ENCODE results near the gene SALL2. TPM values are rescaled to one million over a fixed set of nuclear protein-coding genes. Genes with fewer than 3 reads are reported as not detected.

SALL2 gene
- total RNA-seq (1 to 10 TPM in 1 of 2 donors, under 1 TPM in 1; 0.92 to 2.9 TPM), polyA plus RNA-seq (under 1 TPM; 0.49 to 0.63 TPM)

- no peaks in the 10 kb centered on the region for H3K27me3 ChIP-seq (ENCODE audit: control insufficient read depth in 4 of 4, insufficient read depth in 4 of 4, low read length in 3 of 4)
- no peaks in the 10 kb centered on the region for H3K36me3 ChIP-seq (ENCODE audit: control insufficient read depth in 4 of 4, insufficient read depth in 3 of 4, low read depth in 1 of 4, low read length in 3 of 4)
- H3K9me3 ChIP-seq (ENCODE audit: control insufficient read depth in 4 of 4, low read length in 3 of 4) = no peaks in the 10 kb centered on the region
- H3K4me1 ChIP-seq (ENCODE audit: control insufficient read depth in 4 of 4, insufficient read depth in 4 of 4, low read length in 3 of 4) = peaks cover 0 to 5% (median 2%) of the 10 kb centered on the region in 4 donors
- H3K9ac ChIP-seq (ENCODE audit: low read depth in 1 of 2, low read length in 2 of 2) = peak within 1 kb of the TSS in 1 of 2 donors; percentile 19
- whole genome bisulfite sequencing = 2% methylated on average over 43 of the region's 43 CpGs
- peak within 1 kb of the TSS in 1 of 2 donors; percentile 6 for H3K27ac ChIP-seq (ENCODE audit: low read depth in 1 of 2, low read length in 2 of 2)
- no peak for TF ChIP-seq RXRA (IDR thresholded peaks at IDR 0.05)
- TF ChIP-seq TAF1 (conservative IDR thresholded peaks at IDR 0.05) = no peak
- TF ChIP-seq EGR1 (IDR thresholded peaks at IDR 0.05; ENCODE audit: low read depth in 2 of 2) = peak; percentile 75 to 77
- TF ChIP-seq GABPA (IDR thresholded peaks at IDR 0.05 in 1 of 2, conservative IDR thresholded peaks at IDR 0.05 in 1 of 2) = no peak
- TF ChIP-seq, protein P1, sequence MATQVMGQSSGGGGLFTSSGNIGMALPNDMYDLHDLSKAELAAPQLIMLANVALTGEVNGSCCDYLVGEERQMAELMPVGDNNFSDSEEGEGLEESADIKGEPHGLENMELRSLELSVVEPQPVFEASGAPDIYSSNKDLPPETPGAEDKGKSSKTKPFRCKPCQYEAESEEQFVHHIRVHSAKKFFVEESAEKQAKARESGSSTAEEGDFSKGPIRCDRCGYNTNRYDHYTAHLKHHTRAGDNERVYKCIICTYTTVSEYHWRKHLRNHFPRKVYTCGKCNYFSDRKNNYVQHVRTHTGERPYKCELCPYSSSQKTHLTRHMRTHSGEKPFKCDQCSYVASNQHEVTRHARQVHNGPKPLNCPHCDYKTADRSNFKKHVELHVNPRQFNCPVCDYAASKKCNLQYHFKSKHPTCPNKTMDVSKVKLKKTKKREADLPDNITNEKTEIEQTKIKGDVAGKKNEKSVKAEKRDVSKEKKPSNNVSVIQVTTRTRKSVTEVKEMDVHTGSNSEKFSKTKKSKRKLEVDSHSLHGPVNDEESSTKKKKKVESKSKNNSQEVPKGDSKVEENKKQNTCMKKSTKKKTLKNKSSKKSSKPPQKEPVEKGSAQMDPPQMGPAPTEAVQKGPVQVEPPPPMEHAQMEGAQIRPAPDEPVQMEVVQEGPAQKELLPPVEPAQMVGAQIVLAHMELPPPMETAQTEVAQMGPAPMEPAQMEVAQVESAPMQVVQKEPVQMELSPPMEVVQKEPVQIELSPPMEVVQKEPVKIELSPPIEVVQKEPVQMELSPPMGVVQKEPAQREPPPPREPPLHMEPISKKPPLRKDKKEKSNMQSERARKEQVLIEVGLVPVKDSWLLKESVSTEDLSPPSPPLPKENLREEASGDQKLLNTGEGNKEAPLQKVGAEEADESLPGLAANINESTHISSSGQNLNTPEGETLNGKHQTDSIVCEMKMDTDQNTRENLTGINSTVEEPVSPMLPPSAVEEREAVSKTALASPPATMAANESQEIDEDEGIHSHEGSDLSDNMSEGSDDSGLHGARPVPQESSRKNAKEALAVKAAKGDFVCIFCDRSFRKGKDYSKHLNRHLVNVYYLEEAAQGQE (IDR thresholded peaks at IDR 0.05) = no peak
- TF ChIP-seq, protein P2, sequence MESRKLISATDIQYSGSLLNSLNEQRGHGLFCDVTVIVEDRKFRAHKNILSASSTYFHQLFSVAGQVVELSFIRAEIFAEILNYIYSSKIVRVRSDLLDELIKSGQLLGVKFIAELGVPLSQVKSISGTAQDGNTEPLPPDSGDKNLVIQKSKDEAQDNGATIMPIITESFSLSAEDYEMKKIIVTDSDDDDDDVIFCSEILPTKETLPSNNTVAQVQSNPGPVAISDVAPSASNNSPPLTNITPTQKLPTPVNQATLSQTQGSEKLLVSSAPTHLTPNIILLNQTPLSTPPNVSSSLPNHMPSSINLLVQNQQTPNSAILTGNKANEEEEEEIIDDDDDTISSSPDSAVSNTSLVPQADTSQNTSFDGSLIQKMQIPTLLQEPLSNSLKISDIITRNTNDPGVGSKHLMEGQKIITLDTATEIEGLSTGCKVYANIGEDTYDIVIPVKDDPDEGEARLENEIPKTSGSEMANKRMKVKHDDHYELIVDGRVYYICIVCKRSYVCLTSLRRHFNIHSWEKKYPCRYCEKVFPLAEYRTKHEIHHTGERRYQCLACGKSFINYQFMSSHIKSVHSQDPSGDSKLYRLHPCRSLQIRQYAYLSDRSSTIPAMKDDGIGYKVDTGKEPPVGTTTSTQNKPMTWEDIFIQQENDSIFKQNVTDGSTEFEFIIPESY (IDR thresholded peaks at IDR 0.05) = no peak
- peak within 1 kb of the TSS; percentile 56 to 71 (median 67) for H3K4me3 ChIP-seq (ENCODE audit: low read depth in 1 of 3, low read length in 3 of 3)
- peak; percentile 75 for DNase-seq (ENCODE audit: low spot score)
Observed at GRCh38 chr14:21525962-21526671, at the start of gene SALL2. Gene SALL2, minus strand, starts transcription at chr14:21526346. Its CDS starts 219 bp downstream, at chr14:21526127.

- 82% methylated on average over 6 of the region's 6 CpGs for WGBS
- Histone ChIP-seq H3K9ac (ENCODE audit: low read depth in 1 of 2, low read length in 2 of 2) (no peak overlapping the region), H3K36me3 (ENCODE audit: control insufficient read depth in 4 of 4, insufficient read depth in 3 of 4, low read depth in 1 of 4, low read length in 3 of 4) (no peaks in the 10 kb centered on the region), H3K27ac (ENCODE audit: low read depth in 1 of 2, low read length in 2 of 2) (no peak overlapping the region), H3K4me3 (ENCODE audit: low read depth in 1 of 3, low read length in 3 of 3) (no peak overlapping the region), H3K4me1 (ENCODE audit: control insufficient read depth in 4 of 4, insufficient read depth in 4 of 4, low read length in 3 of 4) (no peaks in the 10 kb centered on the region), H3K27me3 (ENCODE audit: control insufficient read depth in 4 of 4, insufficient read depth in 4 of 4, low read length in 3 of 4) (peaks cover 0 to 2% (median 0%) of the 10 kb centered on the region in 4 donors), H3K9me3 (ENCODE audit: control insufficient read depth in 4 of 4, low read length in 3 of 4) (peaks cover 0 to 5% (median 0%) of the 10 kb centered on the region in 4 donors)
- no peak for DNase-seq (ENCODE audit: low spot score)
- TF ChIP-seq FOXA1 (IDR thresholded peaks at IDR 0.05) = no peak
- no peak for TF ChIP-seq HNF4G (IDR thresholded peaks at IDR 0.05)
- TF ChIP-seq NR2F2 (IDR thresholded peaks at IDR 0.05) = no peak
- TF ChIP-seq GABPA (IDR thresholded peaks at IDR 0.05 in 1 of 2, conservative IDR thresholded peaks at IDR 0.05 in 1 of 2) = no peak
- TF ChIP-seq, protein P3, sequence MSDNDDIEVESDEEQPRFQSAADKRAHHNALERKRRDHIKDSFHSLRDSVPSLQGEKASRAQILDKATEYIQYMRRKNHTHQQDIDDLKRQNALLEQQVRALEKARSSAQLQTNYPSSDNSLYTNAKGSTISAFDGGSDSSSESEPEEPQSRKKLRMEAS (IDR thresholded peaks at IDR 0.05) = no peak
- TF ChIP-seq TAF1 (conservative IDR thresholded peaks at IDR 0.05) = no peak
- no peak for TF ChIP-seq ATF3 (IDR thresholded peaks at IDR 0.05)
- TF ChIP-seq RAD21 (IDR thresholded peaks at IDR 0.05) = no peak
- no peak for TF ChIP-seq SP1 (IDR thresholded peaks at IDR 0.05)
Observed at GRCh38 chr14:21575661-21576060, 49.5 kb upstream of the SALL2 start.

Measured in liver (tissue), 9 donors.